BE2C (cell line): Measurements from ENCODE around the gene CAMTA1.

Source experiments
- DNase-seq: peaks from one replicate; pipeline ENCODE4 v3.0.0-alpha.2; 2020
- H3K27me3 ChIP-seq: fragments of 250-450 bp; sonication (Bioruptor Pico); 2 replicates; pipeline ENCODE4 v1.5.1; 2020; ENCODE audit warnings: mild to moderate bottlenecking
- H3K36me3 ChIP-seq: fragments of 250-450 bp; sonication (Bioruptor Pico); 2 replicates; pipeline ENCODE4 v1.5.1; 2020; ENCODE audit warnings: mild to moderate bottlenecking
- H3K4me1 ChIP-seq: fragments of 250-450 bp; sonication (Bioruptor Pico); 2 replicates; pipeline ENCODE4 v1.5.1; 2020
- H3K4me3 ChIP-seq: 2 replicates; pipeline ENCODE4 v1.5.1; 2011; ENCODE audit warnings: low read depth, low read length
- H3K9me3 ChIP-seq: fragments of 250-450 bp; sonication (Bioruptor Pico); 2 replicates; pipeline ENCODE4 v1.5.1; 2020
- CTCF ChIP-seq: IDR thresholded peaks from 2 replicates; pipeline ENCODE4 v1.5.1; 2012; ENCODE audit warnings: mild to moderate bottlenecking, low read depth, low read length

The CAMTA1 gene

GRCh38 chr1:6967431-6968111, 182.3 kb downstream of the CAMTA1 start:
- H3K4me1 ChIP-seq: no peaks in the 10 kb centered on the region
- H3K27me3 ChIP-seq: no peaks in the 10 kb centered on the region
- TF ChIP-seq CTCF: no peak
- H3K4me3 ChIP-seq: no peak overlapping the region
- no peaks in the 10 kb centered on the region for H3K9me3 ChIP-seq
- DNase-seq: no peak
- no peaks in the 10 kb centered on the region for H3K36me3 ChIP-seq

- Histone ChIP-seq H3K4me1 (no peaks in the 10 kb centered on the region), H3K27me3 (no peaks in the 10 kb centered on the region), H3K4me3 (no peak overlapping the region), H3K36me3 (no peaks in the 10 kb centered on the region), H3K9me3 (no peaks in the 10 kb centered on the region)
- DNase-seq: no peak
- TF ChIP-seq CTCF: no peak
Observed at GRCh38 chr1:6969106-6969505, 183.9 kb downstream of the CAMTA1 start.

- Histone ChIP-seq H3K4me1 (no peaks in the 10 kb centered on the region), H3K36me3 (no peaks in the 10 kb centered on the region), H3K4me3 (no peak overlapping the region), H3K27me3 (no peaks in the 10 kb centered on the region), H3K9me3 (no peaks in the 10 kb centered on the region)
- DNase-seq: no peak
- TF ChIP-seq CTCF: no peak
Observed at GRCh38 chr1:6969762-6970161, 184.5 kb downstream of the CAMTA1 start.

GRCh38 chr1:6970221-6970620, 185.0 kb downstream of the CAMTA1 start:
- Histone ChIP-seq H3K9me3 (no peaks in the 10 kb centered on the region), H3K4me3 (no peak overlapping the region), H3K36me3 (no peaks in the 10 kb centered on the region), H3K4me1 (no peaks in the 10 kb centered on the region), H3K27me3 (no peaks in the 10 kb centered on the region)
- no peak for TF ChIP-seq CTCF
- DNase-seq: no peak

GRCh38 chr1:6971048-6971447, 185.8 kb downstream of the CAMTA1 start:
- no peak overlapping the region for H3K4me3 ChIP-seq
- no peak for DNase-seq
- no peaks in the 10 kb centered on the region for H3K27me3 ChIP-seq

GRCh38 chr1:6971699-6972098, 186.4 kb downstream of the CAMTA1 start:
- H3K36me3 ChIP-seq: no peaks in the 10 kb centered on the region
- H3K9me3 ChIP-seq: no peaks in the 10 kb centered on the region
- H3K4me3 ChIP-seq: no peak overlapping the region
- TF ChIP-seq CTCF: no peak
- no peak for DNase-seq
- H3K4me1 ChIP-seq: no peaks in the 10 kb centered on the region
- no peaks in the 10 kb centered on the region for H3K27me3 ChIP-seq

More at GRCh38 chr1:6971048-6971447, 185.8 kb downstream of the CAMTA1 start:
- Histone ChIP-seq H3K9me3 (no peaks in the 10 kb centered on the region), H3K4me1 (no peaks in the 10 kb centered on the region), H3K36me3 (no peaks in the 10 kb centered on the region)
- no peak for TF ChIP-seq CTCF
